Omental fat pad (tissue), 4 donors: ENCODE data around the gene MMS22L. TPM values are rescaled to one million over a fixed set of nuclear protein-coding genes. Genes with fewer than 3 reads are reported as not detected.
A peak's percentile ranks its signal among the peaks of the same experiment; 100 is the strongest.
"Not testable (repeated sequence)": the region's sequence is repeated elsewhere in the genome, so short reads cannot be mapped to it uniquely, and the experiment has no call there.

Source experiments
- ATAC-seq: fragments of 150-250 bp; one replicate; pipeline ENCODE4 v1.9.1; 2016; ENCODE audit warnings: mild to moderate bottlenecking, moderate library complexity; ENCODE audit not compliant: low FRiP score
- DNase-seq: peaks from one replicate; pipeline ENCODE4 v3.0.0-alpha.2; 2019; ENCODE audit warnings: low spot score
- total RNA-seq, 4 donors: library from RNA; depleted of rRNA; stranded (reverse); fragments of >200 nt; gene quantifications; one replicate each; pipeline ENCODE4 v1.1.0, GENCODE V29; 2016
- TF ChIP-seq, protein P1 (sequence below), 3 donors: fragments of 450-650 bp; IDR thresholded peaks; one replicate each; pipeline ENCODE4 v1.5.1; 2016 to 2017; ENCODE audit warnings: antibody characterized with exemption in 3 of 3, mild to moderate bottlenecking in 3 of 3, moderate library complexity in 2 of 3

The MMS22L gene
- total RNA-seq, 4 donors from 2014 or later = 2.0 to 9.9 (median 4.7) TPM

DNA sequence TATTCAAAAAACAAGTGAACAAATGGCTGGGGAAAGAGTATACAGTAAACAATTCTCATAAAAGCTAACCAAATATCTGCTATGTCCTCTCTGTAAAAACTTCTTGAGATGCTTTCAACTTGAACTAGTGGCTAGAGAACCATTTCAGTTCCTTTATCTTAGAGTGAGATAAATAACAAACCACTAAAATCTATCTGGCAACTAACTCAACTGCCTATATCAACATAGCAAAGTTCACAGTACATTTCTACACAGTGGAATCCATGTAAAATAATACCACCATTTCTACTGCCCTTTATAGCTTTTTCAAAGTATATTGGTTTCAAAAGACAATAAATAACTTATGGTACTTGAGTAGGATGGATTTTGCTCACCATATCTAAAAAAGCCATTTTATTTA lies 95.1 kb downstream of the MMS22L start:
- ATAC-seq (no peak), DNase-seq (no peak)
- TF ChIP-seq, protein P1, sequence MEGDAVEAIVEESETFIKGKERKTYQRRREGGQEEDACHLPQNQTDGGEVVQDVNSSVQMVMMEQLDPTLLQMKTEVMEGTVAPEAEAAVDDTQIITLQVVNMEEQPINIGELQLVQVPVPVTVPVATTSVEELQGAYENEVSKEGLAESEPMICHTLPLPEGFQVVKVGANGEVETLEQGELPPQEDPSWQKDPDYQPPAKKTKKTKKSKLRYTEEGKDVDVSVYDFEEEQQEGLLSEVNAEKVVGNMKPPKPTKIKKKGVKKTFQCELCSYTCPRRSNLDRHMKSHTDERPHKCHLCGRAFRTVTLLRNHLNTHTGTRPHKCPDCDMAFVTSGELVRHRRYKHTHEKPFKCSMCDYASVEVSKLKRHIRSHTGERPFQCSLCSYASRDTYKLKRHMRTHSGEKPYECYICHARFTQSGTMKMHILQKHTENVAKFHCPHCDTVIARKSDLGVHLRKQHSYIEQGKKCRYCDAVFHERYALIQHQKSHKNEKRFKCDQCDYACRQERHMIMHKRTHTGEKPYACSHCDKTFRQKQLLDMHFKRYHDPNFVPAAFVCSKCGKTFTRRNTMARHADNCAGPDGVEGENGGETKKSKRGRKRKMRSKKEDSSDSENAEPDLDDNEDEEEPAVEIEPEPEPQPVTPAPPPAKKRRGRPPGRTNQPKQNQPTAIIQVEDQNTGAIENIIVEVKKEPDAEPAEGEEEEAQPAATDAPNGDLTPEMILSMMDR (IDR thresholded peaks at IDR 0.05) = no peak

DNA sequence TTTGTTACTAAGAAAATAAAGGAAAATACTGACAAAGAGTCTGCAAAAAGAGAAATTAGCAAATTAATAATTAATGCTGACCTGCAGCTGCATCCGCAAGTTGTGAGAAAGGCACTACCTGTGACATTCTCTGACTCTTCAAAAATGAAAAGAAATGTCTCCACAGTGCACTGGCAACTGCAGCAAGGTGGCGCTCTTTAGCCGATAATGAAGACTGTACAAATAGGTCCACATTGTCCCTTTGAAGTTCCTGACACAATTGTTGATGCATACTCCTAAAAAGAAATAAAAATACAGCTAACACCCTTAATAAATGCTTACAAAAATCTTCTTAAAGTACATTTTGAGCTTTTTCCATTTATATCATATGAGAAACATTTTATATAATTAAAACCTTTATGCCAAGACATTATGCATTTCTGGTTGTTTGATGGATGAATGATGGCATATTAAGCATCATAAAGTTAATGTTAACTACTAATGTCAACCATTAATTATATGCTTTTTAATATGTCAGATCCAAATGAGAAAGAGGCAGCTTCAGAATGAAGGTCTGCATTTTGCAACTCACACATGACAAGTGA lies 96.5 kb downstream of the MMS22L start:
- TF ChIP-seq, protein P1 (IDR thresholded peaks at IDR 0.05) = no peak
- DNase-seq (peak; percentile 45), ATAC-seq (no peak)

DNA sequence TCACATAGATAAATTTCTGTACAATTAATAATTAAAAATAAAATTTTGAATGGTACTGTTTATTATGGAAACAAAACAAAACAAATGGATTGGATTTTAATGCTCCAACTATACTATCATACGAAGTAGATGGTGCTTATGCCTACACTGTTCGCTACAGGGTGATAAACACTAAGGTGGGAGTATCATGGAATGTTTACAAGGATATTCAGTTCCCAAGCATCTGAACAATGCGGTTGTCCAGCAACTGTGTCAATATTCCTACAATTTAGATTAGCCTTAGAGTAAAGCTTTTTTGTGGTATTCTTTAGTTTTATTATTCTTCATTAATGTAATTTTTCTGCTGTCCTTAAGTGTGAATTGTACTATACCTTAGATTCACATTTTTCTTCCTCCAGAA lies 105.1 kb downstream of the MMS22L start:
- DNase-seq (no peak), ATAC-seq (no peak)
- TF ChIP-seq, protein P1 (IDR thresholded peaks at IDR 0.05) = no peak

DNA sequence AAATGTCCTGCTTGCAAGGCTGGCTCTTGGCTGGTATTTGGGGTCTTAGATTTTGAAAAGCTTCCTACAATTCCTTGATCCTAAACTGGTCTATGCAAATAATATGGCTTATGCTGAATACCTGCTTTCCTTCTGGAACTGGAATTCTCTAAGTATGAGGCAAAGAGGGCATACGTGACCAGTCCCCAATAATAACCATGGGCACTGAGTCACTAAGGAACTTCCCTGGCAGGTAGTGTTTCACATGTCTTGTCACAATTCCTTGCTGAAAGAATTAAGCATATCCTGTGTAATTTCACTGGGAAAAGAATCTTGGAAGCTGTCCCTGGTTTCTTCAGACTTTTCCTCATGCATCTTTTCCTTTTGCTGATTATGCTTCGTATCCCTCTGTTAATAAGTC lies 106.5 kb downstream of the MMS22L start:
- TF ChIP-seq, protein P1 (IDR thresholded peaks at IDR 0.05) = no peak
- ATAC-seq = no peak
- DNase-seq = no peak

DNA sequence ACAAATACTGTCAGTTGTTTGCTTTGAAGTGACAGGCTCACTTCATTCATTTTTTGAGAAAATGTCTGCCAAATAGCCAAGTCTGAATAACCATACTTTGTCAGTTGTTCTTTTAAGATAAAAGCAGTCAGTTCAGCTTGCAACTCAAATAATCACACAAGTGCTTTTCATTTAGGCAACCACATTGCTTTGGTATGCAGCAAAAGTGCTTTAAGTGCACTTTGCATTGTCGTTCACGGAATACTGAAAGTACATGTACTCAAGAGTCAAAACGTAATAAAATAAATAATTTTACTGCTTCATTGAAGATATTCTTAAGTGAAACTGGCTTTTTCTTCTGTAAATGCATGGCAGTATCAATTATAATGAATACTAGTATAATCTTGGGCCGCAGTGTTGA lies 107.2 kb downstream of the MMS22L start:
- no peak for ATAC-seq
- DNase-seq = no peak
- TF ChIP-seq, protein P1 (IDR thresholded peaks at IDR 0.05) = no peak

DNA sequence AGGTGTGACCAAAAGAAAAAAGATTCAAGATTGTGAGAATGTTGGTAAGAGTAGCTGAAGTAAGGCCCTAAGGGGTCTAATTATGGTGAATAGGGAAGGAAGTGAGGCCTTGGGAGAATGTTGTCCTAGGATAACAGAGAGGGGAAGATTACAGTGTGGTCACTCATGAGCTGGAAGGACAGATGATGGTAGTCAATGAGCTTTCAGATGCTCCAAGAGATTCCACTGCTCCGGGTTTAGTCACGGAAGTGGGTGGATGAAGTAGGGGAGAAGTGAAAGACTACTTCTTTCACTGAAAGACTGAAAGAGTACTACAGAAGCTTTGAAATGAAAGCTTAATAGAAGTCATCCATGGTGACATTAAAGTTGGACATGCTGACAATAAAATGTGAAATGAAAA lies 108.5 kb downstream of the MMS22L start:
- TF ChIP-seq, protein P1 (IDR thresholded peaks at IDR 0.05) = no peak
- DNase-seq (no peak), ATAC-seq (no peak)

DNA sequence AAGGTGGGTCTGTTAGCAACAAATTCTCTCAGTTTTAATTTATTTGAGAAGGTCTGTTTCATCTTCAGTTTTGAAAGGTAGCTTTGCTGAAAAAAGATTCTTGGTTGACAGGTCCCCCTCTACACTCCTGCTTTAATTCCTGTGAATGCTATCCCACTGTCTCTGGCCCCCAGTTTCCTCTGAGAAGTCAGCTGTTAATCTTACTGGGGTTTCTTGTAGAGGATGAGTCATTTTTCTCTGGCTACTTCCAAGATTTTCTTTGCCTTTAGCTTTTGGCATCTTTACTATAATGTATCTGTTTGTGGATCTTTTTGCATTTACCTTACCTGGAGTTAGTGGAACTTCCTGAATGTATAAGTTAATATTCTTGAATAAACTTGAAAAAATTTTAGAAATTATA lies 122.7 kb downstream of the MMS22L start:
- DNase-seq (no peak), ATAC-seq (no peak)
- TF ChIP-seq, protein P1 (IDR thresholded peaks at IDR 0.05) = no peak

DNA sequence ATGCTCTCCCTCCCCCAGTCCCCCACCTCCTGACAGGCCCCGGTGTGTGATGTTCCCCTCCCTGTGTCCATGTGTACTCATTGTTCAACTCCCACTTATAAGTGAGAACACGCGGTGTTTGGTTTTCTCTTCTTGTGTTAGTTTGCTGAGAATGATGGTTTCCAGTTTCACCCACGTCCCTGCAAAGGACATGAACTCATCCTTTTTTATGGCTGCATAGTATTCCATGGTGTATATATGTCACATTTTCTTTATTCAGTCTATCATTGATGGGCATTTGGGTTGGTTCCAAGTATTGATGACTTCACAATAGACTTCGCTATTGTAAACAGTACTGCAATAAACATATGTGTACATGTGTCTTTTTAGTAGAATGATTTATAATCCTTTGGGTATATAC lies 127.6 kb downstream of the MMS22L start:
- ATAC-seq, DNase-seq: not testable (repeated sequence)
